Neural progenitor cell (in vitro differentiated cells): Measurements from ENCODE around the gene ABCC1. TPM values are rescaled to one million over a fixed set of nuclear protein-coding genes. Genes with fewer than 3 reads are reported as not detected.
A peak's percentile ranks its signal among the peaks of the same experiment; 100 is the strongest.

ENCODE experiments used
- DNase-seq: peaks from one replicate; pipeline ENCODE4 v3.0.0-alpha.2; 2016; ENCODE audit warnings: low spot score
- H2AFZ ChIP-seq: fragments of 200-600 bp; sonication (generic); replicated peaks from 2 replicates; pipeline ENCODE4 v1.6.1; 2016; ENCODE audit warnings: antibody characterized with exemption
- H3F3A ChIP-seq: fragments of 200-600 bp; sonication (generic); 2 replicates; pipeline ENCODE4 v1.6.1; 2016; ENCODE audit warnings: antibody characterized with exemption, low read depth
- H3K27ac ChIP-seq: fragments of 200-600 bp; sonication (generic); 2 replicates; pipeline ENCODE4 v1.5.1; 2016; ENCODE audit warnings: mild to moderate bottlenecking
- H3K27me3 ChIP-seq: fragments of 200-600 bp; sonication (generic); 2 replicates; pipeline ENCODE4 v1.6.1; 2016; ENCODE audit warnings: mild to moderate bottlenecking, moderate library complexity
- H3K36me3 ChIP-seq: fragments of 200-600 bp; sonication (generic); 2 replicates; pipeline ENCODE4 v1.5.1; 2016
- H3K4me1 ChIP-seq: fragments of 200-600 bp; sonication (generic); 2 replicates; pipeline ENCODE4 v1.6.1; 2016; ENCODE audit warnings: mixed run types
- H3K4me2 ChIP-seq: fragments of 200-600 bp; sonication (generic); 2 replicates; pipeline ENCODE4 v1.6.1; 2016
- H3K4me3 ChIP-seq: fragments of 200-600 bp; sonication (generic); 2 replicates; pipeline ENCODE4 v1.5.1; 2016
- H3K79me2 ChIP-seq: fragments of 200-600 bp; sonication (generic); 2 replicates; pipeline ENCODE4 v1.6.1; 2016; ENCODE audit warnings: low read depth
- H3K9ac ChIP-seq: fragments of 200-600 bp; sonication (generic); 2 replicates; pipeline ENCODE4 v1.6.1; 2016
- H3K9me3 ChIP-seq: fragments of 200-600 bp; sonication (generic); 2 replicates; pipeline ENCODE4 v1.5.1; 2016; ENCODE audit warnings: low read depth
- H4K20me1 ChIP-seq: fragments of 200-600 bp; sonication (generic); 2 replicates; pipeline ENCODE4 v1.6.1; 2016; ENCODE audit warnings: low read depth
- H3K27ac Mint-ChIP-seq: 3 replicates; pipeline ENCODE4 v1.8.0; 2021; ENCODE audit warnings: mixed read lengths
- H3K27me3 Mint-ChIP-seq: 2 replicates; pipeline ENCODE4 v1.8.0; 2022; ENCODE audit warnings: low read depth, mild to moderate bottlenecking, inconsistent platforms, moderate library complexity, mixed read lengths; ENCODE audit not compliant: insufficient read depth
- H3K36me3 Mint-ChIP-seq: 3 replicates; pipeline ENCODE4 v1.8.0; 2021; ENCODE audit warnings: mixed read lengths
- H3K4me1 Mint-ChIP-seq: 3 replicates; pipeline ENCODE4 v1.8.0; 2021; ENCODE audit warnings: mixed read lengths
- H3K4me3 Mint-ChIP-seq: 3 replicates; pipeline ENCODE4 v1.8.0; 2021; ENCODE audit warnings: mild to moderate bottlenecking, moderate library complexity, mixed read lengths
- H3K9me3 Mint-ChIP-seq: 3 replicates; pipeline ENCODE4 v1.8.0; 2020; ENCODE audit warnings: mixed read lengths
- EZH2 ChIP-seq: fragments of 200-600 bp; sonication (generic); IDR thresholded peaks from 2 replicates; pipeline ENCODE4 v1.6.1; 2017; ENCODE audit warnings: antibody characterized with exemption, mild to moderate bottlenecking, moderate library complexity
- EZH2phosphoT487 ChIP-seq: fragments of 200-600 bp; sonication (generic); IDR thresholded peaks from 2 replicates; pipeline ENCODE4 v1.6.1; 2017; ENCODE audit warnings: antibody characterized with exemption
- total RNA-seq: library from RNA; depleted of rRNA; stranded (reverse); fragments of >200 nt; gene quantifications from 2 replicates; pipeline ENCODE4 v1.2.3, GENCODE V29; 2015; ENCODE audit warnings: low replicate concordance
- TF ChIP-seq, protein P1 (sequence below): fragments of 200-600 bp; sonication (generic); IDR thresholded peaks from 2 replicates; pipeline ENCODE4 v1.5.1; 2017; ENCODE audit warnings: antibody characterized with exemption, mild to moderate bottlenecking

The ABCC1 gene
- total RNA-seq, 1 donor from 2014 or later: 17.5 TPM

GRCh38 chr16:16063683-16064082, 114.3 kb downstream of the ABCC1 start:
- no peak for DNase-seq
- Histone ChIP-seq H3K9me3 (no peaks in the 10 kb centered on the region), H3K4me1 (no peaks in the 10 kb centered on the region), H3K36me3 (no peaks in the 10 kb centered on the region), H4K20me1 (peaks cover 3% of the 10 kb centered on the region), H3K79me2 (no peaks in the 10 kb centered on the region), H3K27ac (no peak overlapping the region), H2AFZ (no peak overlapping the region), H3K4me3 (no peak overlapping the region), H3K9ac (no peak overlapping the region), H3F3A (no peaks in the 10 kb centered on the region), H3K27me3 (no peaks in the 10 kb centered on the region), H3K4me2 (no peak overlapping the region)
- H3K9me3 Mint-ChIP-seq: no peaks in the 10 kb centered on the region
- no peak overlapping the region for H3K4me3 Mint-ChIP-seq
- H3K36me3 Mint-ChIP-seq: peaks cover 6% of the 10 kb centered on the region
- H3K4me1 Mint-ChIP-seq: no peaks in the 10 kb centered on the region
- peak overlapping the region; percentile 64 for H3K27ac Mint-ChIP-seq
- no peaks in the 10 kb centered on the region for H3K27me3 Mint-ChIP-seq
- TF ChIP-seq, protein P1, sequence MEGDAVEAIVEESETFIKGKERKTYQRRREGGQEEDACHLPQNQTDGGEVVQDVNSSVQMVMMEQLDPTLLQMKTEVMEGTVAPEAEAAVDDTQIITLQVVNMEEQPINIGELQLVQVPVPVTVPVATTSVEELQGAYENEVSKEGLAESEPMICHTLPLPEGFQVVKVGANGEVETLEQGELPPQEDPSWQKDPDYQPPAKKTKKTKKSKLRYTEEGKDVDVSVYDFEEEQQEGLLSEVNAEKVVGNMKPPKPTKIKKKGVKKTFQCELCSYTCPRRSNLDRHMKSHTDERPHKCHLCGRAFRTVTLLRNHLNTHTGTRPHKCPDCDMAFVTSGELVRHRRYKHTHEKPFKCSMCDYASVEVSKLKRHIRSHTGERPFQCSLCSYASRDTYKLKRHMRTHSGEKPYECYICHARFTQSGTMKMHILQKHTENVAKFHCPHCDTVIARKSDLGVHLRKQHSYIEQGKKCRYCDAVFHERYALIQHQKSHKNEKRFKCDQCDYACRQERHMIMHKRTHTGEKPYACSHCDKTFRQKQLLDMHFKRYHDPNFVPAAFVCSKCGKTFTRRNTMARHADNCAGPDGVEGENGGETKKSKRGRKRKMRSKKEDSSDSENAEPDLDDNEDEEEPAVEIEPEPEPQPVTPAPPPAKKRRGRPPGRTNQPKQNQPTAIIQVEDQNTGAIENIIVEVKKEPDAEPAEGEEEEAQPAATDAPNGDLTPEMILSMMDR: no peak
- TF ChIP-seq EZH2phosphoT487 (no peak), EZH2 (no peak)

DNA sequence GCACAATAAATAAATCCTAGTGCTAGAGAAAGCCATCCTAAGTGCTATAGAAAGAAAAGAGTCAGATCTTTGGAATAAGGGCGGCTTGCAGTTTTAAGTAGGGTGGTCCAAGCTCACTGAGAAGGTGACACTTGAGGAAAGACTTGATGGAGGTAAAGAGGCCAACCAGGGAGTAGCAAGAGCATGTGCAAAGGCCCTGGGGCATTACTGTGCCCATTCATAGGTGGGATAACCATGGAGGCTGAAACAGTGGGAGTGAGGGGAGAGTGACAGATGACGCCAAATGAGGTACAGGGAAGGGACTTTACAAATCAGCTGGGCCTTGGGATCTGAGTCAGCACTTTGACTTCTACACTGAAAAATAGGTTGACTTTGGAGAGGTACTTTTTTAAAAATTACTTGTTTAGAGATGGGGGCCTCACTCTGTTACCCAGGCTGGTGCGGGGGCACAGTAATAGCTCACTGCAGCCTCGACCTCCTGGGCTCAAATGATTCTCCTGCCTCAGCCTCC, 115.5 kb downstream of the ABCC1 start:
- TF ChIP-seq EZH2phosphoT487 (no peak), EZH2 (no peak)
- TF ChIP-seq, protein P1: no peak
- peaks cover 7% of the 10 kb centered on the region for H3K36me3 Mint-ChIP-seq
- no peaks in the 10 kb centered on the region for H3K27me3 Mint-ChIP-seq
- DNase-seq: no peak
- H3K9ac ChIP-seq: no peak overlapping the region
- H3K4me3 Mint-ChIP-seq: no peak overlapping the region
- no peaks in the 10 kb centered on the region for H3K9me3 Mint-ChIP-seq
- no peaks in the 10 kb centered on the region for H3K4me1 ChIP-seq
- H3F3A ChIP-seq: no peaks in the 10 kb centered on the region
- H3K4me3 ChIP-seq: no peak overlapping the region
- no peak overlapping the region for H3K4me2 ChIP-seq
- no peaks in the 10 kb centered on the region for H3K4me1 Mint-ChIP-seq
- no peak overlapping the region for H2AFZ ChIP-seq
- no peak overlapping the region for H3K27ac Mint-ChIP-seq
- no peak overlapping the region for H3K27ac ChIP-seq
- no peaks in the 10 kb centered on the region for H3K27me3 ChIP-seq
- no peaks in the 10 kb centered on the region for H3K9me3 ChIP-seq
- H3K36me3 ChIP-seq: no peaks in the 10 kb centered on the region
- H3K79me2 ChIP-seq: no peaks in the 10 kb centered on the region
- H4K20me1 ChIP-seq: peaks cover 3% of the 10 kb centered on the region

DNA sequence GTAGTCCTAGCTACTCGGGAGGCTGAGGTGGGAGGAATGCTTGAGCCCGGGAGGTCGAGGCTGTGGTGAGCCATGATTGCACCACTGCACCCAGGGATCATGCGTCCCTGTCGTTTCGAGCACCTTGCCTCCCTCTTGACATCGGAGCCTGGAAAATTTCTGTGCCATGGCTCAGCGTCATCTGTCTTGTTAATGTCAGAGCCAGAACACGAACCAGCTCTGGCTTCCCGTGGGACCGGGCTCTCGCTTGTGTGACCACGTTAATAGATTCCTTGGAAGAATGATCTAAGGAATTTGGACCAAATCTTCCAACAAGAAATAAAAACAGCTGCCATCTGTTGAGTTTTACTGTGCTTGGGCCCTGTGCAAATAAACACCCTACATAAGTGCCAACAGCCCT, 117.7 kb downstream of the ABCC1 start:
- no peaks in the 10 kb centered on the region for H3K79me2 ChIP-seq
- H2AFZ ChIP-seq: no peak overlapping the region
- no peak overlapping the region for H3K27ac ChIP-seq
- no peaks in the 10 kb centered on the region for H3K36me3 ChIP-seq
- TF ChIP-seq EZH2: no peak
- TF ChIP-seq EZH2phosphoT487: no peak
- TF ChIP-seq, protein P1: no peak
- no peak overlapping the region for H3K27ac Mint-ChIP-seq
- H3K36me3 Mint-ChIP-seq: peaks cover 7% of the 10 kb centered on the region
- H3K27me3 Mint-ChIP-seq: no peaks in the 10 kb centered on the region
- no peaks in the 10 kb centered on the region for H3K27me3 ChIP-seq
- H3K9ac ChIP-seq: no peak overlapping the region
- no peaks in the 10 kb centered on the region for H3K9me3 ChIP-seq
- no peaks in the 10 kb centered on the region for H3F3A ChIP-seq
- no peaks in the 10 kb centered on the region for H3K9me3 Mint-ChIP-seq
- no peaks in the 10 kb centered on the region for H4K20me1 ChIP-seq
- H3K4me3 ChIP-seq: no peak overlapping the region
- no peak for DNase-seq
- H3K4me1 Mint-ChIP-seq: no peaks in the 10 kb centered on the region
- no peak overlapping the region for H3K4me3 Mint-ChIP-seq
- no peaks in the 10 kb centered on the region for H3K4me1 ChIP-seq
- H3K4me2 ChIP-seq: no peak overlapping the region
